NCI-H2107 treated with DMSO at 0.1 percent for 48 hours (cell line): Measurements from ENCODE around the gene FOXJ1.

ENCODE experiments used
- DNase-seq: peaks from one replicate; lab custom pipeline; 2025; ENCODE audit not compliant: unreplicated experiment; lab: John Stamatoyannopoulos, UW

The FOXJ1 gene

DNA sequence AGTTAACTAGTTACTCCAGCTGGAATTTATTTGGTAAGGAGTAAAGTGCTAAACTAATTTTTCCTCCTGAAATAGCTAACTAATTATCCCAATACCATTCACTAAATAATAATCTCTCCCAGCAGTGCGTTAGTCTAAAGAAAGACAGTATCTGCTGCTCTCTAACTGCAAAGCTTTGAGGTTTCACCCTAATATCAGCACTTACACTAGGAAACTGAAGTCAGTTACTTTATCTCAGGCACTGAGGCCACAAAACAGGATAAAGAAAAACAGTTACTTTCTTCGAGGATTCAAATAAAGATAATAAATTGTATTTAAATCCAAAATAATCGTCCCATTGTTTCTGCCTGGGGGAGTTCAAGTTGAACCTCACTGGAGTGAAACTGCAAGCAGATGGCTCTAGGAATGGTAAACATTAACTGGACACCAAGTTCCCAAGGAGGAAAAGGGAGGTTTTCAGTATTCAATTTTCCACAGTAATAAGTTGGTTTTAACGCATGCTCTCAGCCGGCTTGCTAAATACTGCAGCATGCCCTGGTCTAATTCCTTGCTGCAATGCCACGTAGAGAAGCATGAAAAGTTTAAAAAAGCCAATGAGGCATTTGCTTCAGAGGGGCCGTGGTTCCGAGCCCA is 20.0 kb upstream of the FOXJ1 start:
- DNase-seq: no peak

DNA sequence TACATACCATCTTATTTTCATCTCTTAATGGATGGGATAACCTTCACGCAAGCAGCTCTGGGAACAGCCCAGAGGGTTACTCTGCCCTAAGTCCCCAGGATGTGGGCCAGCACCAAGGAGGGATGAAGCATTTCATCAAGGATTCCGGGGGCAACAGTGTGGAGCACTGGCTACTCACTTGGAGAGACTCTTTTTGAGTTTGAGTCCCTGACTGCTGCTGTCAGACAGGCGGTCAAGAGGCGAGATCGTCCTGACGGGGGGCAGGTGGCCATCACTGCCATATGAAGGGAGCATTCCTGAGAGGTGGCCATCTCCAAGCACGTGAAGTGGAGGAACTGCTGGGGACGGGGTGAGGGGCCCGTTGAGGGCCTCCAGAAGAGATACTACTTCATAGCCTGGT is 18.1 kb upstream of the FOXJ1 start:
- no peak for DNase-seq

DNA sequence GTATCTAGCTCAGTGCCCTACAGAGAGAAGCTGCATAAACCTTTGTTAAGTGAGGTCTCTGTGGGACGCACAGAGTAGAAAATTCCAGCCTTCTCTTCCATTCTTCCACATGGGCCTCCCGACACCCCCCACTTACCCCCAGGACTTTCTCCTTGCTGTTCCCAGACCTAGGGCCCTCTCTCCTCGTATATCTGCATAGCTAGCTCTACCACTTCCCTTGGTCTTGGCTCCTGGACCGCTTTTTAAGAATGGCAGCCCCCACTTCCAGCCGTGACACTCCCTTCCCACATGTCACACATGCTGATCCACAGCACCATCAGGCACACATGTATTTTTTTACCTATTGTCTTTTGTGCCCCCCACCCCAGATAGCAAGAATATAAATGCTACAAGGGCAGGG is 16.7 kb upstream of the FOXJ1 start:
- no peak for DNase-seq

DNA sequence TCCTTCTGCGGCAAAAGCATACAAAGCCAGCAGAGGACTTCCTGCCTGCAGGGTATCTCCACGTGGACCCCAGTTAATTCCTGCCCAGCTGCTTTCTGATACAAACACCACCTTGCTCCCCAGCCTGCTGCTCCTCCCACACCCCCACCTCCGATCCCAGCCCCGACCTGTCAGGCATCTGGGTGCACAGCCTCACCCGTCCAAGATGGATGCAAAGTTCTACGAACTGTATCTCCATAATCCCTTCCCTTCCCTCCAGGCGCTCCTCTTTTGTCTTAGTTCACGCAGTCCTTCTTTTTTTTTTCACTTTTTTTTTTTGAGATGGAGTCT is 15.6 kb upstream of the FOXJ1 start:
- DNase-seq: peak; percentile 56

DNA sequence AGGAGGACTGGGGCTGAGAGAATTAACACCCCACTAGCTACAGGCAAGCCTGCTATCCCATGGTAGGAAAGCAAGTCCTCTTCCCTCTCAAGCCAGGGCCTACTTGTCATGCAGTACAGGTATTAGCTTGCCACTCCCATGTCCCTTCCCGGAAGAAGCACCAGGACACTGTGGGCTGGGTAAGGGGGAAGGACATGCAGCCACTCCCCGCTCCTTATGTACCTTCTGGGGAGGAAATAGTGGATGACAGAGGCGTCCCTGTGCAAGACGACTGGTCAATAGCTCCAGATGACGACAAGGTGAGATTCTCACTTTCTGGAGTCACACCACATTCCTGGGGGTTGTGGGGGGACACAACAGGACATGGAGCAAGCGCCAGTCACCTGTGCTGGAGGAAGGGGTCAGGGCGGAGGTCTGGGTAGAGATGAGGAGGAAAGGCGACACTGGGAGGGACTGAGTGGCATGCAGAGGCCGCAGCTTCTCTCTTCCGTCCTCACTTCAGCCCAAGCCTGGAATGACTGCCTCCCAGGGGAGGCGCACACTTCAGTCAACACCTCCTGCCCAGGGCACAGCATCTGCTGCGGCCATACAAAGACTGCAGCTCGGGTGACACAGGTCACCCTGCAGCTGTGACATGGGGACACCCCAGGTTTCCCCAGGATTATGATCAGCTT is 15.1 kb upstream of the FOXJ1 start:
- peak; percentile 56 for DNase-seq

DNA sequence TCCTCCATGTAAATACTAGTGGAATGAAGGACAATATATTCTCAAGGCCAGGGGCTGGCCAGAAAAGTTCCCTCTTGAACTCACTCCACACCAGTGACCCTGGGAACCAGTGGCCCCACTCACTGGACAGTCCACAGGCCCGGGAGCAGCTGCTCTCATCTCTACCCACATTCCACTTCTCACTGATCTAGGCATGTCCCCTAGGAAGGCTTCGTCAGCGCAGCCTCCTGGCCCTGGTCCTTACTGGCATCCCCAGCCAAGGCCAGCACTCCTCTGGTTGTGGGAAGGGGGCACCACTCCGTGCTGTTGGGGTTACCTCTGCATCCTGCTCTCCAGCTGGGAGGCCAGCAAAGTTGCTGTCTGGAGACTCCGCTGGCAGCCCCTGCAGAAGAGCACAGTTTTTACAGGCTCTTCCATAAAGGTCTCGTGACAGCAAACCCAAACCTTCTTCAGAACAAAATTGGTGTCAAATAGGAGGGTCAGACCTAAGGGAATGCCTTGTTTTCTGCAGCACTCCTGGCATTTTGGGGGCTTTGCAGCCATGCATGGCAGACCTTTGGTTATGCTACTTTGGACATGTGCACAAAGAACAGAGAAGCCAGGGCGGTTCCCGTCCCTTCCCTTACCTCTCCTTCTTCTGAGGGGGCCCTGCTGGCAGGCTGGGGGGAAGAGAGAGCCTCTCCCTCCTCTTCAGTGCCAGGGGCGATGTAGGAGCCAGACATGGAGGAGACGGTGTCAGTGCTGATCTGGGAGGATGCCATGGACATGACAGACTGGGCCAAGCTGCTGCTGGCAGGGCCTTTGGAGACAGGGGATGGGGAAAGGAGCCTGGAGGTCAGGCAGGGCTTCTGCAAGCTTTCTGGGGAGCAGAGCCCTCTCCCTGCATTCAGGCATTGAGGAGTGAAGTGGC is 14.1 kb upstream of the FOXJ1 start:
- DNase-seq: no peak

DNA sequence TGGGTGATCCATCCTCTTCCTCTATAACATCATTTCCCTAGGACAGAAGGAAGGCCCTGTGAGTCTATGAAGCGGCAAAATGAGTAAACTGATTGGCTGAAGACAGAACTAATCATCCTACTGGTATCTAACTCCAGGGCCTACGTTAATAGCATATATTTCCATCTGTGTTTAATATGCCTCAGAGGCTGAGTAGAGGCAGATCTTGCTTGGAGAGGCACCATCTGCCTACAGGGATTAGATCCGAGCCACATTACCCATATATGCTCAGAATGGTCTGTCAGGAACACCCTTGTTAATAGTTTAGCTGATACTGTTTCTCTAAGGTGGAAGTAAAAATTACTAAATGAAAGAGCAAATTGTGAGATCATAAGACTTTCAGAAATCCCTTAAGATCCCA is 13.2 kb upstream of the FOXJ1 start:
- DNase-seq: no peak

DNA sequence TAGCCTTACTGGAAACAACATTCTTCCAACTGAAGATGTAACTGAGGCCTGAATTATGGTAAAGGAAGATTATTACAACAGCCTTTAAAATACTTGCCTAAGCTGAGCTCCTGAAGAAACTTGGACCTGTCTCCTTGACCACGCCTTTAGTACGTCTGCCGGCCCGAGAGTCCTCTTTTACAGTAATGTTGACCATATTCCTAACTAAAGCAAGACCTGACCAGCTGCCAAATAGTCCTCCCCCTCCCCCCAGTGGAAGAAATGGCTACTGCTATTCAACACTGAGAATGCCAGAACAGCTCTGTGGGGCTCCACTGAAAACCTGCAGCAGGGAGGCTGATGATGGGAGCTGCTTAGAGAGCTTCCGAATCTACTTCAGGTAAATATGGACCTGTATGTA is 12.6 kb upstream of the FOXJ1 start:
- no peak for DNase-seq

DNA sequence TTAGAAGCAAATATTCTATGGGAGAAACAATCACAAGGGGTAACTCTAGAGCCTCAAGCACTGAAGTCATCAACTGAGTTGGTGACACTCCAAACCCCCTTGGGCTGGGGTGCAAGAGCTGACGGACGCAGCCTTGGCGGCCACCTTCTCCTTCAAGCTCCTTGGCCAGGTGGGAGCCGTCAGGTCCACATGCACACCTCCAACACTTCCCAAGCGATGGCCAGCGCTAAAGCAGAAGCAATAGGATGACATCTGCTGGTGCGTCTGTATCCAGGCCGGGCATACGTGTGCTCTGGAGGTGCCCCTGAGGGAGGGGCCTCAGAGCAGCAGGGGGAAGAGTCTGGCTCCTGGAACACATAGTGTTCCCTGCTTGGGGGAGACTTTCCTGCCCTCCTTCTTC is 12.2 kb upstream of the FOXJ1 start:
- no peak for DNase-seq

DNA sequence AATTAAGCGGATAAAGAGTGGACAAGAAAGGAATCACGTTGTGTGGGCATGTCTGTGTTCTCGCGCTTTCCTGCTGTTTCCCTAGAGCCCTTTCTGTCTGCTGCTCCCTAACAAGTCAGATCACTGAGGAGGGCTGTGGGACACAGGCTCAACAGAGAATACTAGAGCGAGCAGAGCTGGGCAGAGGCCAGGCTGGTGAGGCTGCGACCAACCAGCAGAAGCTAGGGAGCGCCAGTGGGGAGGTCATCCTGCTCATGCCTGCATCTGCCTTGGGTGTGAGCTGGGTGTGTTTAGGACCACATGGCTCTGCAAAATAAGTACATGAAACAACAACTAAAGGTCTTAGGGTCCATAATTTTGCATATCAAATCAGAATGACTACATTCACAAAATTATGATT is 11.5 kb upstream of the FOXJ1 start:
- no peak for DNase-seq

DNA sequence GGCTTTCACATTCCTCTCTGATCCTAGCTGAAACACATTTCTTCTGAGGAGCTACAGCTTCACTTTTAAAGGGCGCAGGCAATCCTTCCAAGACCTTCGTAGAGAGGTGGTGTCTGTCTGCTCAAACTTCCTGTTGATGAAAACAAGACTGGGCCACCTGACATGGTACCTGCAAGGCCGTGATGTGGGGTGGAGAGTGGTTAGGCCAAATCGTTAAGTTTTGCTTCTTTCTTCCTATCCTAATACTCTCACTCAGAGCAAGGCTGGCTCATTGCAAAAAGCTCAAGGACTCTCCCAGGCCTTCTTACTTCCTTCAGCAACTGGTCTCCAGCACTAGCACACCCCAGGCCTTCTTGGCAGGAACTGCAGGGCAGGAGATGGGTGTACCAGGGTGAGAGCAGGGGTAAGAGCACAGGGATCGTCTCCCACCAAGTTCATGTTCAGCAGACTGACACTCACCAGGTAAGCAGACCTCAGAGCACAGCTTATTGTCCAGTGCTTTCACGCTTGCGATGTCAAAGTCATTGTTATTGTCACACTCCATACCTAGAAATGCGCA is 10.9 kb upstream of the FOXJ1 start:
- DNase-seq: no peak

DNA sequence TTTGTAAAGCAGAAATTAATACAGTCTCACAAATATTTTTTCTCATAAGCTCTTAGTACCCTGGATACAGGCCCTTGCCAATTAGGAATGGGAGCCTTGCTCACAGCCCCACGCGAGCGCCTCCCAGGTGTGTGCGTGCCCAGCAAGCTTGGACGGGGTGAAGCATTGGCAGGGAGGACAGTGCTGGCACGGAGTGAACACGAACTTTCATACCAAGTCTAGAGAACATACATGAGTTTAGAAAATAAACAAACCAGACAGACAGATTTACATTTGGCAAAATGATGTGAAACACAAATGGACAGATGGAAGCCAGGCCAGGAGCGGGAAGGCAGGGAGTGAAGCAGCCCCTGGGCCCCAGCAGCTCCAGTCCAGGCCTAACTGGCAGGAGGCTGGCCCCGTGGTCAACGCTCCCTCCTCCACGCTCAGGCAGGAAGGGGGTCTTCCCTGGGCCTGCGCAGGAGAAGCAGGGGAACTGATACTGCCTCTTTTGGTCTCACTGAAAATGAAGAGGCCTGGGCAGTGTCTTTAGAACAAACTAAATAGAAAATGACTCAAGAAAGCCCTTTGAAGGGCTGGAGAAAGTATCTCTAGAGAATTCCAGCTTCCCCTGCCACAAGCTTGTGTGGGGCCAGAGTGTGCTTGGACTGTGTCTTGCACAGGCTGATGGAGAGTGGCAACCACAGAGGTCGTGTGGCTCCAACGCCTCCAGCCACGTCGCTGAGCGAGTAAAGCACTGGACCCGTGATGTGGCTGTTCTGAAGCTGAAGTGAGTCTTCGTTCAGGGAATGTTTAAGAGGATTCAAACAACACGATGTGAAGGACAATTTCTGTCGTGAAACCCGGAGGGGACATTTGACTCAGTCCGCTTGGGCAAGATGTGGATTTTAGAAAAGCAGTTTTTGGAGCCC is 9.9 kb upstream of the FOXJ1 start:
- no peak for DNase-seq

DNA sequence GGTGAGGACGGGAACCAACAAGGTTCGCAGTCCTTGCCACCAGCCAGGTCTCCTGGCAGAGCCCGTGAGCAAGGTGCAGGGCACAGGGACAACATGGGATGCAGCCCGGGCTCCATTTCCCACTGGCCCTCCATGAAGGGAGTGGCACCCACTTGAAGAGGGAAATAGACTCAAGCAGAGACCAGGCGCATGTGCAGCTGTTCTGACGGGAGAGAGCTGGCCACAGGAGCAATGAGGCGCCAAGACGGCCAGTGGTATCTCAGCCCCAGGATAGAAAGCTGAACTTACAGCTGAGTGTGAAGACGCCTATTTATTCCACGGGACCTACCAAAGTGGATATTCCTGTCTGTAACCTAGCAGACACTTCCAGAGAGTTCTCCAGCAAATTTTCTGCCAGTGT is 8.2 kb upstream of the FOXJ1 start:
- DNase-seq: no peak

DNA sequence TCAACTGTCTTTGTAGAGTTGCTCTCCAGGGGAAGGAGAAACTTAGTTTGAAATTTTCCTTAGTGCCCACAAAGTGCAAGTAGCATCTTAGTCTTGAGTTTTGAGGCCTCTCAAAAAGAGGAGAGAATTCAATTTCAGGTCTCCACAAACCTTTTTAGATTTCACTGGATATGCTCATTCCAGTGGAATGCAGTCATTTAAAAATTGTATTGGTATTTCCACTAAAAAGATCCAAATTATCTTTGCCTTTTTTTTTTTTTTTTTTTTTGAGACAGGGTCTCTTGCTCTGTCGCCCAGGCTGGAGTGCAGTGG is 6.9 kb upstream of the FOXJ1 start:
- DNase-seq: no peak

DNA sequence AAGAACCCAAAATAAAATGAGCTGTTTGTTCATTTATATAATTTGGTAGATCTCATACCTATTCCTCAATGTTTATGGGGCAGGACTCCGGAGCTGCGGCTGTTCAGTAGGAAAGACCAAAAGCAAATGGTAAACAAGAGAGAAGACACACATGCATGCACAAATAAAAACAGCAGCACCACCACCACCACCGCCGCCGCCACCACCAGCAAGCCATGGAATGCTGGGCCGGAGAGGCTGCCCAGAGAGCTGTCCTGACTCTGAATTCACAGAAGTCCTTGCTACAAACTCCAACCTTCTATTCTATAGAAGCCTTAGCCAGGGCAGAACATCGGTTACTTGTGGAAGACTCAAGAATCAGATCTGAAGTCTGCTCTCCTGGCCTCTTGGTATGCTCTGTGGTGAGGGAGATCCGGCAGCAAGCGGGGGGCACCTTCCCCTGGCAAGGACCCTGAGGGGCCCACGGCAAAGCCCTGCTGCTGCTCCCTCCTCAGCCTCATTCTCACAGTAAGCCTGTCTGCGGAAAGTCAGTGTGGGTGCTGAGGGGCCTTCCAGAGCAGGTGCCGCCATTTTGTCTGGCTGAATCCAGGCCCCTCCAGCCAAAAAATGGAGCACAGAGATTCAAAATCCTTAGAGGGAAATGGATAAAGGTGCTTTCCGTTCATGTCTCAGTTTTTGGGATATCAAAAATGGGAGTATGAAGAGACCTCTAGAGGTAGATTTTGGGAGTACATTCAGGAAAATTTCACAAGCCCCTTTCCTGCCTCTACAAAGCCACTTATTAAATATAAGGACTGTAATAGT is 6.4 kb upstream of the FOXJ1 start:
- DNase-seq: peak; percentile 29

DNA sequence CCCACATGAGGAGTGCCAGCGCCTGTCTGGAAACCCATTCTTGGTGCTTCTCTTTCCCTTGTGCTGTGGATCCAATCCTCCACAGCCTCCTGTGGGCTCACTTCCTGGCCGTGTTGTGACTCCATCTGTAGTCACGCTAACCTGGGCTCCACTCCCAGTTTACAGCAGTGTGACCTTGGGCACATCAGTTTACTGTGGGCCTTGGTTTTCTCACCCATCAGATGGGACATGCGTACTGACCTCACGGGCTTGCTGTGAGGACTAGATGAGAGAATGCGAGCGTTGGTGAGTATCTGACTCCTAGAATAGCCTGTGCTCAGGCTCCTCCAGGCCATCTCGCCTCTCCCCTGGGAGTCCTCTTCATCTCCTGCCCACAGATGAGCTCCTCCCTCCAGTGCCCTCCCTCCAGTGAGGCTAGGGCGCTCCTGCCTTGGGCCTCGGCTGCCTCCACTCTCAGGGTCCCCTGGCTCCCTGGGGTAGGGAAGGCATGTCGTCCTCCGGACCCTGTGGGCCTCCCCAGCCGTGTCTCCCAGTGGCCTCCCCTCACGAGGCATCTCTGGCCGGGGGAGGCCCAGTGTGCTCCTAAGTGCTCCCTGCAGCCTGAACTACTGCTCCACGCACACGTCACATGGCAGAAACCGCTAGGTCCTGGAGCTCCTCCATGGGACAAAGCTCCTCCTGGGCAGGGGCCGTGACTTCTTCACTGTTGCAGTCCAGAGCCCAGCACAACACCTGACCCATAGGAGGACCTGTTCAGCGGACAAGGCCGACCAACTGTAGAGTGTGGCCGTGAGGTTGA is 5.2 kb upstream of the FOXJ1 start:
- no peak for DNase-seq

DNA sequence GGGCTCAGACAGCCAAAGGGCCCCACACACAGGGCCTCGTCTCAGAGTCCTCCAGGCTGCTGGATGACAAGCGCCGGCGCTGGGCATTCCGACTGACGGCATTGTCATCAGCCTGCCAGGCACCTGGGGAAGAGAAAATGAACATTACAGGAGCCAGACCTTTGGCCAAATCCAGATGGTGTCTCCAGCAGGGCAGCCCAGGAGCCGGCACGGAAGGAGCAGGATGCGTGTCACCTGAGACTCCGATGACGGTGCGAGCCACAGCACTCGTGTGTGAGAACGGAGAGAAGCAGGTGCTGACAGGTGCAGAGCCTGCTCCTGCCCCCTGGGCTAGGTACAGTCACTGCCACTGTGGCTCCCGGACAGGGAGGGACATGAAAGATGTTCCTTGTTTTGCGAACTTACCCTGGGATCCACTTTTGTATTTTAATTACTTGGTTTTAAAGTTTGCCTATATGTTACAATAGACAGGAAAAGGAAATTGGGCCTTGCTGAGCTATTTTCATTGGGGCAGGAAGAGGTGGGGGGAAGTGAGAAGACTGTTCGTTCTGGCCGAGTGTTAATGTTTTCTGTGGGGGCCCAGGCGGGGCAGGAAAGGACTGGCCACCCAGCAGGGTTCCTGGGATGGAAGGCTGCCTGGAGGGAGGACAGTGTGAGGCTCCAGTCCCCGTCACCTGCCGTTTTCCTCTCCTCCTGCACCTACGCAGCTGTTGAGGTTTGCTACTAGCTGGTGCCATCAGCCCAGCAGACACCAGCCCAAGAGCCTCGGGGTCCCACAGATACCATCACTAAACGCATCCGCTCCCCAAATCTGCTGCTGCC is 4.4 kb upstream of the FOXJ1 start:
- DNase-seq: peak; percentile 74

DNA sequence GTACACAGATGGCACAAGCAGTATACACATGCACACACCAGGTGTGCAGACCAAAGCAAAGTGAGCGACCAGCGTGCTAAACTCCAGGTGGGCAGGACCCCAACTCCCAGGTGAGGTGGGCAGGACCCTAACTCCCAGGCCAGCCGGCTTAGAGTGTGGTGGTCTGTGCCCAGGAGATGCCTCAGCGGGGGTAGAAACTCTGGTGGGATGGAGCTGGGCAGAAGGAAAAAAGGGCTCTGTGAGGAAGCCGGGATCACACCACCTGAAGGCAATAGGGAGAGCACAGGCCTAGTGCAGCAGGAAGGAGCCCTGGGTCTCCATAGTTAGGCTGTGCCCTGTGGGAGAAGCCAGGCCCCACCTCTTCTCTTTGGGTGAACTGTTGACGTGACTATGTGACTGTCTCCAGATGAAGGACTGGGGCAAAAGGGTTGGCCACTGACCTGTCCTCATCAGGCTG is 1.6 kb upstream of the FOXJ1 start:
- DNase-seq: no peak
